Mammary epithelial cell (primary cell): ENCODE measurements around the gene PHC1.

Experiments
- EZH2 ChIP-seq: IDR thresholded peaks from 2 replicates; pipeline ENCODE4 v1.6.1; 2012; ENCODE audit warnings: low read length, inconsistent platforms, borderline replicate concordance
- TF ChIP-seq, protein P1 (sequence below), 2 donors: IDR thresholded peaks in 1 of 2; conservative IDR thresholded peaks in 1 of 2; 2 replicates each; pipeline ENCODE4 v1.5.1; 2011 to 2012; ENCODE audit warnings: inconsistent platforms in 2 of 2, low read length in 2 of 2, mild to moderate bottlenecking in 2 of 2, control low read depth in 1 of 2, low read depth in 1 of 2; ENCODE audit not compliant: insufficient read depth in 1 of 2; ENCODE audit errors: extremely low read depth in 1 of 2

DNA sequence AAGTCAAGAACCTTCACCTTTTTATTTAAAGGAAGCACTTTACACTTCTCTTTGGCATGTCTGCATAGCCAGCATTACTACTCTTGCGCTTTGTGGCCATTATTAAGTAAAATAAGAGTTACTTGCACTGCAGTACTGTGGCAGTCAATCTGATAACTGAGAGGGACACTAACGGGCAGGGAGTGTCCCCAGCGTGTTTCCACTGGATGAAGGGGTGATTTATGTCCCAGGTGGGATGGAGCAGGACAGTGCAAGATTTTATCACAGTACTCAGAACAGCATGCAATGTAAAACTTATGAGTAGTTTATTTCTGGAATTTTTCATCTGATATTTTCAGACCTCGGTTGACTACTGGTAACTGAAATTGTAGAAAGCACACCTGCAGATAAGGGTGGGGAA lies 43.3 kb downstream of the PHC1 start:
- TF ChIP-seq, protein P1, sequence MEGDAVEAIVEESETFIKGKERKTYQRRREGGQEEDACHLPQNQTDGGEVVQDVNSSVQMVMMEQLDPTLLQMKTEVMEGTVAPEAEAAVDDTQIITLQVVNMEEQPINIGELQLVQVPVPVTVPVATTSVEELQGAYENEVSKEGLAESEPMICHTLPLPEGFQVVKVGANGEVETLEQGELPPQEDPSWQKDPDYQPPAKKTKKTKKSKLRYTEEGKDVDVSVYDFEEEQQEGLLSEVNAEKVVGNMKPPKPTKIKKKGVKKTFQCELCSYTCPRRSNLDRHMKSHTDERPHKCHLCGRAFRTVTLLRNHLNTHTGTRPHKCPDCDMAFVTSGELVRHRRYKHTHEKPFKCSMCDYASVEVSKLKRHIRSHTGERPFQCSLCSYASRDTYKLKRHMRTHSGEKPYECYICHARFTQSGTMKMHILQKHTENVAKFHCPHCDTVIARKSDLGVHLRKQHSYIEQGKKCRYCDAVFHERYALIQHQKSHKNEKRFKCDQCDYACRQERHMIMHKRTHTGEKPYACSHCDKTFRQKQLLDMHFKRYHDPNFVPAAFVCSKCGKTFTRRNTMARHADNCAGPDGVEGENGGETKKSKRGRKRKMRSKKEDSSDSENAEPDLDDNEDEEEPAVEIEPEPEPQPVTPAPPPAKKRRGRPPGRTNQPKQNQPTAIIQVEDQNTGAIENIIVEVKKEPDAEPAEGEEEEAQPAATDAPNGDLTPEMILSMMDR (conservative IDR thresholded peaks at IDR 0.05 in 1 of 2, IDR thresholded peaks at IDR 0.05 in 1 of 2; ENCODE audit: extremely low read depth in 1 of 2, insufficient read depth in 1 of 2, low read depth in 1 of 2, low read length in 2 of 2) = no peak
- TF ChIP-seq EZH2 = no peak
